Left kidney (tissue), 2 donors: ENCODE data around the gene ITPRIPL2. TPM values are rescaled to one million over a fixed set of nuclear protein-coding genes. Genes with fewer than 3 reads are reported as not detected.

Experiments used
- DNase-seq: peaks from one replicate; pipeline ENCODE4 v3.0.0-alpha.2; 2013
- polyA plus RNA-seq: library from polyadenylated mRNA; unstranded; fragments of 120-200 nt; gene quantifications from one replicate; pipeline ENCODE4 v1.2.1, GENCODE V29; 2013; ENCODE audit not compliant: insufficient read length

The ITPRIPL2 gene
- polyA plus RNA-seq, 1 donor: 15.9 TPM

- no peak for DNase-seq
Observed at GRCh38 chr16:19140396-19140795, 26.6 kb downstream of the ITPRIPL2 start.

GRCh38 chr16:19142939-19143598 lies 29.3 kb downstream of the ITPRIPL2 start:
- DNase-seq: no peak

- DNase-seq: no peak
Observed at GRCh38 chr16:19143599-19143956, 29.8 kb downstream of the ITPRIPL2 start.

- no peak for DNase-seq
Observed at GRCh38 chr16:19145010-19145409, 31.2 kb downstream of the ITPRIPL2 start.

GRCh38 chr16:19147126-19147525 lies 33.4 kb downstream of the ITPRIPL2 start:
- DNase-seq: no peak

- DNase-seq: no peak
Observed at GRCh38 chr16:19147627-19148026, 33.9 kb downstream of the ITPRIPL2 start.

GRCh38 chr16:19148189-19148588 lies 34.4 kb downstream of the ITPRIPL2 start:
- DNase-seq: no peak

GRCh38 chr16:19151310-19151709 lies 37.5 kb downstream of the ITPRIPL2 start:
- DNase-seq: no peak

GRCh38 chr16:19152042-19152441 lies 38.3 kb downstream of the ITPRIPL2 start:
- DNase-seq: no peak

- no peak for DNase-seq
Observed at GRCh38 chr16:19153876-19154275, 40.1 kb downstream of the ITPRIPL2 start.

GRCh38 chr16:19162085-19162484 lies 48.3 kb downstream of the ITPRIPL2 start:
- DNase-seq: no peak

- DNase-seq: no peak
Observed at GRCh38 chr16:19163215-19163614, 49.5 kb downstream of the ITPRIPL2 start.

- DNase-seq: no peak
Observed at GRCh38 chr16:19164285-19164684, 50.5 kb downstream of the ITPRIPL2 start.

GRCh38 chr16:19165101-19165500 lies 51.3 kb downstream of the ITPRIPL2 start:
- no peak for DNase-seq

- no peak for DNase-seq
Observed at GRCh38 chr16:19166500-19166899, 52.7 kb downstream of the ITPRIPL2 start.

- DNase-seq: peak; percentile 68
Observed at GRCh38 chr16:19167710-19168370, 54.1 kb downstream of the ITPRIPL2 start, which contains the start of gene SYT17. SYT17 (plus strand) TSS chr16:19168240; CDS start chr16:19168647, 407 bp downstream.

GRCh38 chr16:19168371-19169081 lies 54.8 kb downstream of the ITPRIPL2 start:
- DNase-seq: peak; percentile 41

- no peak for DNase-seq
Observed at GRCh38 chr16:19169082-19169639, 55.4 kb downstream of the ITPRIPL2 start.

- DNase-seq: no peak
Observed at GRCh38 chr16:19170043-19170655, 56.4 kb downstream of the ITPRIPL2 start.
